ENCODE measurements around the gene CALCB.

GRCh38 chr11:15057329-15057728 is 16.1 kb upstream of the CALCB start:
- TF ChIP-seq CTCF (conservative IDR thresholded peaks at IDR 0.05 in 1 of 2, IDR thresholded peaks at IDR 0.05 in 1 of 2; ENCODE audit: extremely low read depth in 1 of 2, insufficient read depth in 1 of 2, low read depth in 1 of 2, low read length in 2 of 2) (no peak), EZH2 (IDR thresholded peaks at IDR 0.05; ENCODE audit: borderline replicate concordance, low read length) (no peak)

Data from mammary epithelial cell (primary cell).